HCT116 (cell line): ENCODE measurements around the gene ACOX3.

ENCODE experiments used
- CTCF ChIP-seq, 3 experiments: fragments of 200-600 bp in 1 of 3; sonication (generic) in 1 of 3; IDR thresholded peaks in 2 of 3; conservative IDR thresholded peaks in 1 of 3; 2 replicates each; pipeline ENCODE4 v1.5.1; 2012 to 2017; ENCODE audit warnings: low read depth in 2 of 3, low read length in 2 of 3, antibody characterized with exemption in 1 of 3, borderline replicate concordance in 1 of 3, control low read depth in 1 of 3, mild to moderate bottlenecking in 1 of 3, mixed read lengths in 1 of 3, mixed run types in 1 of 3, moderate library complexity in 1 of 3; ENCODE audit not compliant: insufficient read depth in 1 of 3
- POLR2A ChIP-seq: IDR thresholded peaks from 2 replicates; pipeline ENCODE4 v1.7.0; 2011; ENCODE audit warnings: borderline replicate concordance; ENCODE audit not compliant: insufficient read depth, insufficient read length; ENCODE audit errors: extremely low read depth
- POLR2AphosphoS5 ChIP-seq: IDR thresholded peaks from 2 replicates; pipeline ENCODE4 v1.6.1; 2011; ENCODE audit warnings: mild to moderate bottlenecking, low read depth, low read length, moderate library complexity
- ZBTB33 ChIP-seq: IDR thresholded peaks from 2 replicates; pipeline ENCODE4 v1.6.1; 2011; ENCODE audit warnings: mild to moderate bottlenecking, low read length, moderate library complexity; ENCODE audit not compliant: insufficient replicate concordance; ENCODE audit errors: extremely low read depth

- TF ChIP-seq POLR2AphosphoS5, result no peak
- TF ChIP-seq POLR2A, result no peak
- no peak for TF ChIP-seq CTCF (IDR thresholded peaks at IDR 0.05 in 2 of 3, conservative IDR thresholded peaks at IDR 0.05 in 1 of 3; ENCODE audit: borderline replicate concordance in 1 of 3, insufficient read depth in 1 of 3, low read depth in 2 of 3, low read length in 2 of 3)
- no peak for TF ChIP-seq ZBTB33
These were observed 29.0 kb upstream of the ACOX3 start for GRCh38 chr4:8469550-8469949.
